Hepatocyte (in vitro differentiated cells): ENCODE data around the gene RBL2. TPM values are rescaled to one million over a fixed set of nuclear protein-coding genes. Genes with fewer than 3 reads are reported as not detected.

Experiments used
- DNase-seq: peaks from one replicate; pipeline ENCODE4 v3.0.0-alpha.2; 2016; ENCODE audit warnings: low spot score
- H2AFZ ChIP-seq: fragments of 200-600 bp; sonication (generic); 2 replicates; pipeline ENCODE4 v1.6.0; 2016; ENCODE audit warnings: antibody characterized with exemption, mild to moderate bottlenecking
- H3K27ac ChIP-seq: fragments of 200-600 bp; sonication (generic); 2 replicates; pipeline ENCODE4 v1.5.1; 2016; ENCODE audit warnings: mild to moderate bottlenecking
- H3K27me3 ChIP-seq: fragments of 200-600 bp; sonication (generic); 2 replicates; pipeline ENCODE4 v1.6.1; 2016
- H3K36me3 ChIP-seq: fragments of 200-600 bp; sonication (generic); replicated peaks from 2 replicates; pipeline ENCODE4 v1.5.1; 2016; ENCODE audit warnings: low read depth; ENCODE audit not compliant: insufficient read depth
- H3K4me1 ChIP-seq: fragments of 200-600 bp; sonication (generic); 2 replicates; pipeline ENCODE4 v1.5.1; 2016; ENCODE audit warnings: mild to moderate bottlenecking, moderate library complexity; ENCODE audit not compliant: insufficient read depth
- H3K4me2 ChIP-seq: fragments of 200-600 bp; sonication (generic); 2 replicates; pipeline ENCODE4 v1.6.0; 2016
- H3K4me3 ChIP-seq: fragments of 200-600 bp; sonication (generic); 2 replicates; pipeline ENCODE4 v1.5.1; 2016; ENCODE audit warnings: mild to moderate bottlenecking
- H3K79me2 ChIP-seq: fragments of 200-600 bp; sonication (generic); 2 replicates; pipeline ENCODE4 v1.6.0; 2017; ENCODE audit warnings: mild to moderate bottlenecking
- H3K9me2 ChIP-seq: fragments of 200-600 bp; sonication (generic); replicated peaks from 2 replicates; pipeline ENCODE4 v1.6.0; 2017; ENCODE audit warnings: mild to moderate bottlenecking; ENCODE audit not compliant: insufficient read depth
- H3K9me3 ChIP-seq: fragments of 200-600 bp; sonication (generic); 2 replicates; pipeline ENCODE4 v1.5.1; 2016; ENCODE audit warnings: low read depth, mild to moderate bottlenecking
- H4K20me1 ChIP-seq: fragments of 200-600 bp; sonication (generic); 2 replicates; pipeline ENCODE4 v1.6.0; 2016; ENCODE audit warnings: mild to moderate bottlenecking; ENCODE audit not compliant: insufficient read depth, poor library complexity, severe bottlenecking
- CTCF ChIP-seq: fragments of 200-600 bp; sonication (generic); IDR thresholded peaks from 2 replicates; pipeline ENCODE4 v1.5.1; 2016; ENCODE audit warnings: antibody characterized with exemption, mild to moderate bottlenecking; ENCODE audit not compliant: poor library complexity
- EZH2 ChIP-seq: fragments of 200-600 bp; sonication (generic); IDR thresholded peaks from 2 replicates; pipeline ENCODE4 v1.6.1; 2016; ENCODE audit warnings: antibody characterized with exemption, mild to moderate bottlenecking, borderline replicate concordance
- EZH2phosphoT487 ChIP-seq: fragments of 200-600 bp; sonication (generic); IDR thresholded peaks from one replicate; pipeline ENCODE4 v1.6.1; 2018; ENCODE audit warnings: antibody characterized with exemption, mild to moderate bottlenecking, low read depth, moderate library complexity; ENCODE audit not compliant: unreplicated experiment, severe bottlenecking
- WGBS: methylation state at CpG from one replicate; pipeline ENCODE4 v1.1.6; 2016; ENCODE audit warnings: low lambda C conversion rate; ENCODE audit errors: missing lambda C conversion rate; 5-methylcytosine and 5-hydroxymethylcytosine counted together
- polyA plus RNA-seq: library from polyadenylated mRNA; unstranded; fragments of >200 nt; fragmentation: Nextera tagmentation; extraction: Ambion mirVana; gene quantifications from 2 replicates; pipeline ENCODE4 v1.2.1, GENCODE V29; 2016
- total RNA-seq: library from RNA; depleted of rRNA; stranded (reverse); fragments of >200 nt; gene quantifications from 2 replicates; pipeline ENCODE4 v1.2.3, GENCODE V29; 2014

The RBL2 gene
- total and polyA plus RNA-seq, 2 experiments from 2014 or later = 17.3 to 48.8 TPM

DNA sequence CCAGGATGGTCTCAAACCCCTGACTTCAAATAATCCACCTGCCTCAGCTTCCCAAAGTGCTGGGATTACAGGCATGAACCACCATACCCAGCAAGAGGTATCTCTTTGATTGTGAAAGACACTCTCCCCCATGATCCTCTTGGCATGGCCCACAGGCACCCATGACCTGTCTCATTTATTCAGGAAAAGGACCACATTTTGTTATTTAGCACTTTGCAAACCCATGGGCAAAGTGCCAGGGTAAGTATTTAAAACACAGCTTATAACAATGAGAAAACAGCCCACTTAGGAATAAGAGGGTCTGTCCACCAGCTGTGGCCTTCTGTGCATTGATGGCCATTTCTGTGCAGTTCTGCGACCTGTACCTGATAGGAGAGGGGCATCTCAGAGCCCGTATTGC, 81.5 kb downstream of the RBL2 start:
- H3K27me3 ChIP-seq = no peaks in the 10 kb centered on the region
- no peak overlapping the region for H3K4me2 ChIP-seq
- no peak overlapping the region for H3K4me3 ChIP-seq
- H3K27ac ChIP-seq = no peak overlapping the region
- no peaks in the 10 kb centered on the region for H3K9me2 ChIP-seq
- H3K79me2 ChIP-seq = no peaks in the 10 kb centered on the region
- H2AFZ ChIP-seq = no peak overlapping the region
- H3K36me3 ChIP-seq = no peaks in the 10 kb centered on the region
- H4K20me1 ChIP-seq = no peaks in the 10 kb centered on the region
- TF ChIP-seq CTCF = no peak
- no peak for TF ChIP-seq EZH2phosphoT487
- no peak for TF ChIP-seq EZH2
- peaks cover 6% of the 10 kb centered on the region for H3K4me1 ChIP-seq
- 98% methylated on average over 2 of the region's 2 CpGs for WGBS
- no peaks in the 10 kb centered on the region for H3K9me3 ChIP-seq
- no peak for DNase-seq

DNA sequence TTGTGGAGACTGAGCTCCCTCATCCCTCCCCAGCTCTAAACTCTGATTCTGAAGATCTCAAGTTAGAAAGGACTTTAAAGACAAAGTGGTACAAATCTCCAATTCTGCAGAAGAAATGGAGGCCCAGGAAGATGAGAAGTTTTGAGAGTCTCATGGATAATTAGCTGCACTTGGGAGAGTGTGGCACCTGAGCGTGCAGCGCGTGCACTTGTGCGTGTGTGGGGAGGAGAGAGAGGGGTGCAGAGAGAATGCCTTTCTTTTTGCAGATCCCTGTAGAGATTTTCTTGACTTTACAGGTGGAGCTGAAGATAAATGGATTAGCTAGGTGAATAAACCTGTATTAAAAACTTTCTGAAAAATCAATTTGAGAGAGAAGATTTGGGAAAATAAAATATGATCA, 83.6 kb downstream of the RBL2 start:
- TF ChIP-seq EZH2 = no peak
- TF ChIP-seq EZH2phosphoT487 = no peak
- TF ChIP-seq CTCF = no peak
- Histone ChIP-seq H3K4me3 (no peak overlapping the region), H4K20me1 (no peaks in the 10 kb centered on the region), H3K27me3 (no peaks in the 10 kb centered on the region), H3K4me1 (no peaks in the 10 kb centered on the region), H3K79me2 (no peaks in the 10 kb centered on the region), H3K9me2 (no peaks in the 10 kb centered on the region), H3K4me2 (no peak overlapping the region), H3K36me3 (no peaks in the 10 kb centered on the region), H3K27ac (no peak overlapping the region), H3K9me3 (no peaks in the 10 kb centered on the region), H2AFZ (no peak overlapping the region)
- DNase-seq = no peak
- 94% methylated on average over 4 of the region's 4 CpGs for WGBS

DNA sequence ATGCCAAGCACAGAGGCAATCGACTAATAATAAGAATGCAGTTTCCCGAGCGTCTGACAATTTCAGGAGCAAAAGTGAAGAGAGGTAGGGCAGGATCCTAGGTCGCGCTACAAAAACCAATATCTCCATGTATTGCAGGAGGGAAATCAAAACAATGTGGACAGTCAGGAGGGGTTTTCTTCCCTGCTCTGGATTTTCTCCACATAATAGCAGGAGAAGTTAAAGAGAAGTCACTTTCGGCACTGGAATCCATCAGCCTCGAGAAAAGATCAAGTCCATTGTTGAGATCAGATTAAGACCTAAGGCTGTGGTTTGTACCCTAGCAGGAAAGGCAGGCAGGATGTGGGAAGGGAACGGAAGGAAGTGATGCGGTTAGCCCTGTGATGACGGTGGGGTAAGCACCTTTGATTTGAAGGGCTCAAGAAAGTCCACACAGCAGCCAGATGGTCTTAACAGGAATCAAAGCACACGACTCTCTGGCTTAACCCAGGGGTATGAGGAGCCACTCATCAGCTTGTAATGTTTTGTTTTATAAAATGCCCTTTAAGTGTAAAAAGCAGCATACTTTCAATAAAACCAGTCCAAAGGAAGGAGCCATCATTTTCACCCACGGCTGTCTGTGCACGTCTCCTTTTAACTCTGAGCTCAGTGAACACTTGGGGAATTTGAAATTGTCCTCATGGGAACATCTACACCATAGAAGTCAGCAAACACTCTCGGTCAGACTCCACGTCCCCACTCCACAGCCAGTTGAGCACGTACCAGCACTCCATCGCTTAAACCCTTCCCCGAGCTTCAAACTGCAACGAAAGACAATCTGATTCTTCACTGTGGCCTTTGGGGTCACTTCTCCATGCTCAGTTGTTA, 84.5 kb downstream of the RBL2 start:
- no peaks in the 10 kb centered on the region for H3K79me2 ChIP-seq
- WGBS = 62% methylated on average over 19 of the region's 19 CpGs
- no peak overlapping the region for H3K4me2 ChIP-seq
- H3K27me3 ChIP-seq = no peaks in the 10 kb centered on the region
- TF ChIP-seq EZH2 (no peak), CTCF (no peak), EZH2phosphoT487 (no peak)
- no peaks in the 10 kb centered on the region for H3K36me3 ChIP-seq
- no peak overlapping the region for H3K27ac ChIP-seq
- H4K20me1 ChIP-seq = no peaks in the 10 kb centered on the region
- H3K9me3 ChIP-seq = no peaks in the 10 kb centered on the region
- H2AFZ ChIP-seq = no peak overlapping the region
- no peak overlapping the region for H3K4me3 ChIP-seq
- DNase-seq = no peak
- H3K9me2 ChIP-seq = no peaks in the 10 kb centered on the region
- H3K4me1 ChIP-seq = no peaks in the 10 kb centered on the region
